CD4-positive, alpha-beta T cell treated with Interleukin-17A for 1 hour (primary cell): ENCODE results near the gene USP48.
"Not testable (repeated sequence)": the region's sequence is repeated elsewhere in the genome, so short reads cannot be mapped to it uniquely, and the experiment has no call there.

Experiments
- DNase-seq: peaks from one replicate; pipeline ENCODE4 v3.0.0-alpha.2; 2020

Gene USP48

DNA sequence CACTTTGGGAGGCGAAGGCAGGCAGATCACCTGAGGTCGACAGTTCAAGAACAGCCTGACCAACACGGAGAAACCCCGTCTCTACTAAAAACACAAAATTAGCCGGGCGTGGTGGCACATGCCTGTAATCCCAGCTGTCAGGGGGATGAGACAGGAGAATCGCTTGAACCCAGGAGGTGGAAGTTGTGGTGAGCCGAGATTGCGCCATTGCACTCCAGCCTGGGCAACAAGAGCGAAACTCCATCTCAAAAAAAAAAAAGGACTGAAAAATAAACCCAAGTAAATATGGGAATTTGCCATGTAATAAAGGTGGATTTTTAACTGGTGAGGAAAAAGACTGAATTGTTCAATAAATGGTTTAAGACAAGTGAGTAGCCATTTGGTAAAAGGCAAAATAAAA lies 11.3 kb downstream of the USP48 start:
- not testable (repeated sequence) for DNase-seq

DNA sequence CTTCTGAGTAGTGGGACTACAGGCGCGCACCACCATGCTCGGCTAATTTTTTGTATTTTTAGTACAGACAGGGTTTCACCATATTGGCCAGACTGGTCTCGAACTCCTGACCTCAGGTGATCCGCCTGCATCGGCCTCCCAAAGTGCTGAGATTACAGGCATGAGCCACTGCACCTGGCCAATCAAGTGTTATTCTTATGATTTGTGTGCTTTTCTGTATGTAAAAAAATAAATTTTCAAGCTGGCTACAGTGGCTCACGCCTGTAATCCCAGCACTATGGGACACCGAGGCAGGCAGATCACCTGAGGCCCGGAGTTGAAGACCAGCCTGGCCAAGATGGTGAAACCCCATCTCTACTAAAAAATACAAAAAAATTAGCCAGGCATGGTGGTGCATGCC lies 12.3 kb downstream of the USP48 start:
- DNase-seq = not testable (repeated sequence)

DNA sequence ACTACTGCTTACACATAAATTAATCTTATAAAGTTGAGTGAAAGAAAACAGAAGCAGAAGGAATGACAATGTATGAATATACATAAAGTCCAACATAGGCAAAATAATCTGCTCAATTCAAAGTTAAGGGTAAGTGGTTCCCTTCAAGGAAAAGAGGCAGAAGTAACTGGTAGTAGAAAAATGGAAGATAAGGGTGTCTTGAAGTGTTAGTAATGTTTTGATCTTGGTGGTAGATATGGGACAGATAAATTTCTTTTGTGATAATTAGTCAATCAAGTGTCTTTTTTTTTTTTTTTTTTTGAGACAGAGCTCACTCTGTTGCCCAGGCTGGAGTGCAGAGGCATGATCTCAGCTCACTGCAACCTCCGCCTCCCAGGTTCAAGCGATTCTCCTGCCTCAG lies 12.7 kb downstream of the USP48 start:
- DNase-seq = no peak

DNA sequence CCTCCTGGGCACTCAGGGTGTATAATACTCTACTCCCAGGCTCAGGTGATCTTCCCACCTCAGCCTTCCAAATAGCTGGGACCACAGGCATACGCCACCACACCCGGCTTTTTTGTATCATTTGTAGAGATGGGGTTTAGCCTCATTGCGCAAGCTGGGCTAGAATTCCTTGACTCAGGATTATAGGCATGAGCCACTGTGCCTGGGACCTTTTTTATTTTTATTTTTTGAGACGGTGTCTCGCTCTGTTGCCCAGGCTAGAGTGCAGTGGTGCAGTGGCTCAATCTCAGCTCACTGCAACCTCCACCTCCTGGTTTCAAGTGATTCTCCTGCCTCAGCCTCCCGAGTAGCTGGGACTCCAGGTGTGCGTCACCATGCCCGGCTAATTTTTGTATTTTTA lies 15.8 kb downstream of the USP48 start:
- DNase-seq = not testable (repeated sequence)

DNA sequence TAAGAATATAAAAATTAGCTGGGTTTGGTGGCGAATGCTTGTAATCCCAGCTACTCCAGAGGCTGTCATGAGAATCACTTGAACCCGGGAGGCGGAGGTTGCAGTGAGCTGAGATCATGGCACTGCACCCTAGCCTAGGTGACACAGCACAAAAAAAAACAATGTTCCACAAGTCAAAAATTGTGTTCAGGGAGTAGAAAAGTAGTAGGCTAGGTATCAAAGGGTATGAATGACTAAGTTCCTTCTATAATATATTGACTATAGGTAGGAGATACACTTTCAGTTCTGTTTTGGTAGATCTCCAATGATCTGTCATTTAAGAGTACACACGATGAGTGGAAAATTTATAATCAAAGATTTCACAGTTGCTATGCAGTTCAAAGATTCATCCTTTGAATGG lies 16.7 kb downstream of the USP48 start:
- DNase-seq = no peak

DNA sequence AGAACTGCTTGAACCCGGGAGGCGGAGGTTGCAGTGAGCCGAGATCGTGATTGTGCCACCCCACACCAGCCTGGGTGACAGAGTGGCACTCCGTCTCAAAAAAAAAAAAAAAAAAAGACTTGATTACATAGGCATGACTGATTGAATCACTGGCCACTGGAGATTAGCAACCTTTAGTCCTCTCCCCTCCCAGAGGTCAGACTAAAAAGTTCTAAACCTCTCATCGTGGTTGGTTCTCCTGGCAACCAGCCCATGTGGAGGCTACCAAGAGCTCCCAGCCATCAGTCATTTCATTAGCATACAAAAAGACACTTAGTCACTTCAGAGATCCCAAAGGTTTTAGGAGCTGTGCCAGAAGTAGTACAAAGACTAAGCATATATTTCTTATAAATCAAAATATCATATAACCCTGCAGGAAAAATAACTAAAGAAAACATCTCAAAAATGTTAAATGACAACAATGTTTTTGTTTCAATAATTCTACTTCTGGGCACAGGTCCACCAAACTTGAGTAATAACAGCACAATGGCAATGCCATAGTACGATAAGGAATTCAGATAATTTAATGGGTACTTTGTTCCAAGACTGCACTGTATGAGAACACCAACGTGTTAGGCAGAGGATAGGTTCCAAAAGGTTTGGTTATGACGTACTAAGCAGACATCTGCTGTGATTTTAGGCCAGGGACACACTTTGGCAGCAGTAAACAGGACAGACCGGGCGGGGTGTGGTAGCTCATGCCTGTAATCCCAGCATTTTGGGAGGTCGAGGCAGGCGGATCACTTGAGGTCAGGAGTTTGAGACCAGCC lies 18.1 kb downstream of the USP48 start:
- no peak for DNase-seq

DNA sequence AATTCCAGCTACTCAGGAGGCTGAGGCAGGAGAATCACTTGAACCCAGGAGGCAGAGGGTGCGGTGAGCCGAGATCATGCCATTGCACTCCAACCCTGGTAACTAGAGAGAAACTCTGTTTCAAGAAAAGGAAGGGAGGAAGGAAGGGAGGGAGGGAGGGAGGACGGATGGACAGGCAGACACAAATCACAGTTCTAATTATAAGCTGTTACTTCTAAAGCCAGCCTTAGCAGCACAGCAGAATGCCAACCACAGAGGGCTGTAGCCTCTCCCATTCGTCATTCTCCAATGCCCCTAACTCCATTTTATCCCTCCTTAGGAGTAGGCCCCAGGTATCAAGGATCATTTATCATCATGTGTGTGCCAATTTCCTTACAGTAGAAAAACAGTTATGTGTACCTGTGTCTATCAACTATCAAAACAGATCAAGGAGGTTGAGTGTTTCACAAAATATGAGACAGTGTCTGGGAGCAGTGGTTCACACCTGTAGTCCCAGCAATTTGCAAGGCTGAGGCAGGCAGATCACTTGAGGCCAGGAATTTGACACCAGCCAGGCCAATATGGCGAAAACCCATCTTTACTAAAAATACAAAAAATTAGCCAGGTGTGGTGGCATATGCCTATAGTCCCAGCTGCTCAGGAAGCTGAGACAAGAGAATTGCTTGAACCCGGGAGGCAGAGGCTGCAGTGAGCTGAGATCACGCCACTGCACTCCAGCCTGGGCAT lies 19.1 kb downstream of the USP48 start:
- no peak for DNase-seq

DNA sequence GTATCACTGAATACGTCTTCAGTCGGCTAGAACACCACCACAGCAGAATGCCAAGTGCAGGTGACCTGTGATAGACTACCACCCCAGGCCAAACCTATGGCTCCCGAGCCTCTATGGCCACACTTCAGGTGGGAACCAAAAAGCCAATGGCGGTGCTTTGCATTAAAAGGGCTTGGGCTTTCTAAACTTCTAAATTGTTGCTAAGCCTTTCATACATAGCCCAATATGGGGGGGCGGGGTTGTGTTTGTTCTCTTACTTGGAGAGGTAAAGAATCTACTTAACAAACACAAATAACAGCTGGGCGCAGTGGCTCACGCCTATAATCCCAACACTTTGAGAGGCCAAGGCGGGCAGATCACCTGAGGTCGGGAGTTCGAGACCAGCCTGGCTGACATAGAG lies 19.7 kb downstream of the USP48 start:
- no peak for DNase-seq

DNA sequence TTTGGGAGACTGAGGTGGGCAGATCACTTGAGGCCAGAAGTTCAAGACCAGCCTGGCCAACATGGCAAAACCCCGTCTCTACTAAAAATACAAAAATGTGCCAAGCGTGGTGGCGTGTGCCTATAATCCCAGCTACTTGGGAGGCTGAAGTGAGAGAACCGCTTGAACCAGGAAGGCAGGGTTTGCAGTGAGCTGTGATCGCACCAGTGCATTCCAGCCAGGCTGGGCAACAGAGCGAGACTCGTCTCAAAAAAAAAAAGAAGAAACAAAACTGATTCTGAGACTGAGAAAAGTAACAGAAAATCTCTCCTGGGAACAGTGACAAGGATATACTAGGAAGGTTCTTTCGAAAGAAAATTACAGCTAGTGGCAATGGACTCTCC lies 20.9 kb downstream of the USP48 start:
- no peak for DNase-seq

DNA sequence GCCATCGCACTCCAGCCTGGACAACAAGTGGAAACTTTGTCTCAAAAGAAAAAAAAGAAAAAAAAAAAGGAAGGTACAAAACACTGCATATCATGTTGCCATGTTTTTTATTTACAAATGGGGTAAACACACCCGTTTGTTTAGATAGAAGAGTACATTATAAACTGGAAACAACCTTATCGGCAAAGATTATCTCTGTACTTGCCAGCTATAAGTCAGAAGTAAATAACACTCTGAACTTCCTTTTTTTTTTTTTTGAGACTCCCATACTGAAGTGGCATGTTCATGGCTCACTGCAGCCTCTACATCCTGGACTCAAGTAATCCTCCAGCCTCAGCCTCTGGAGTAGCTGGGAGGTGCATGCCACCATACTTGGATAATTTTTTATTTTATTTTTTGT lies 21.9 kb downstream of the USP48 start:
- DNase-seq = no peak

DNA sequence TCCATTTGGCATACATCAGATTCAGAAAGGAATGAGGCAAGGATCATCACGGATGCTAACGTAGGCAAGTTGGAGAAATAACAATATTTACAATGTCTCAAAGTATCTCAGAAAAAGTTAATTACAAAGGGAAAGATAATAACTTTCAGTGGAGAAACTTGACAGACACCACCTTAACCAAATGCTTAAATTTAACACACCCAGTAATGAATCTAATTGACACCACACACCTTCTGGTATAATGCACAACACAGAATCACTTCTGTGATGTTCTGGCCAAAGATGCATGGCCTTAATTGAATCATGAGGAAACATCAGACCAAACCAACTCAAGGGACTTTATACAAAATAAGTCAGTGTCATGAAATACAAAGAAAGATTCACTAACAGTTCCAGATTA lies 23.1 kb downstream of the USP48 start:
- no peak for DNase-seq

DNA sequence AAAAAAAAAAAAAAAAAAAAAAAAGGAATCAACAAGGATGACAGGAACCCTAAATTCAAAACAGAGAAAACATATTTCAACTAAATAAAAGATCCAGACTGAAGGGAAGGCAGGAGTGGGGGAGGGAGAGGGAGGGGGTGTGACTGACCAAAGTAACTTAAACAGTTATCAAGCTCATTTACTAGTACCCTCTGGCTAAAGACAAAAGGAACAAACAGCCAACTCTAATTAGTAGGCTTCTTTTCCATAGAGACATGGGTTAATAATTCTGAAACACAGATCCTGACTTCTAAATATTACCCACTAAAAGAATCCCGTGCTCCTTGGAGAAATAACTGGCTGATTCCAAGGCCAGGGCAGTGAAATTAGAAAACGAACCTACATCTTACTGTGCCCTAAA lies 23.8 kb downstream of the USP48 start:
- no peak for DNase-seq

DNA sequence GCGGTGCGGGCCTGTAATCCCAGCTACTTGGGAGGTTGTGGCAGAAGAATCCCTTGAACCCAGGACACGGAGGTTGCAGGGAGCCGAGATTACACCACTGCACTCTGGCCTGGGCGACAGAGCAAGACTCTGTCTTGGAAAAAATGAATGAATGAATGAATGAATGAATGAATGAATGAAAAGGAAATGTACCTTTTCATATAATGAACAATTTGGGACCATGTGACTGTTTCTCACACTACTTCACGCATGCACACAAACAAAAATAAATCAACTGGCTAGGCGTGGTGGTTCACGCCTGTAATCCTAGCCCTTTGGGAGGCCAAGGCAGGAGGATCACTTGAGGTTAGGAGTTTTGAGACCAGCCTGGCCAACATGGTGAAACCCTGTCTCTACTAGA lies 24.3 kb downstream of the USP48 start:
- no peak for DNase-seq

DNA sequence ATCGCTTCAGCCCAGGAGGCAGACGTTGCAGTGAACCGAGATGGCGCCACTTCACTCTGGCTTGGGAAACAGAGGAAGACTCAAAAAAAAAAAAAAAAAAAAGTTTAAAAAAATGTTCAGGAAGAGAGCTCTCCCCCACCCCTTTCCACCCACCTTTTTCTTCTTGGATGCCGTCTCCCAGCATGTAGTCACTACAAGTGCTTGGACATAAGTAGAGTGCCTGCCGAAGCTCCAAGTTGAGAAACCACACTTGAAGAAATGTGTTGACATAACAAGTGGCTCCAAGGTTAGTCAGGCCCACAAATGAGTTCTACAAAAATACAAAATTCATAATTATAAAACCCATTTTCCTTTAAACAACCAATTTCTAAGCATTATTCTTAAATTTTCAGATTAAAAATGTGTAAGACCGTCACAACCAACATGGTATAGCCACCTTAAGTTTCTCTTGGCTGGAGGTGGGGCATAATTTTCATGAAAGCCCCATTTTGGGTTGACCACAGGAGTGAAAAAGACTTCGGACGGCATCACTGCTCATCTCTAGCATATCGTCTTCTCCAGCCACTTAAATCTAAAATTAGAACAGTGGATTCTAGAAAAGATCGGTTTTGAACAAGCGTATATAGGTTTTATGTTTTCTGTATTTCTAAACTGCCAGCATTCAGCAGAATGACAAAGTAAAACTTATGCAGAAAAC lies 26.4 kb downstream of the USP48 start:
- no peak for DNase-seq

DNA sequence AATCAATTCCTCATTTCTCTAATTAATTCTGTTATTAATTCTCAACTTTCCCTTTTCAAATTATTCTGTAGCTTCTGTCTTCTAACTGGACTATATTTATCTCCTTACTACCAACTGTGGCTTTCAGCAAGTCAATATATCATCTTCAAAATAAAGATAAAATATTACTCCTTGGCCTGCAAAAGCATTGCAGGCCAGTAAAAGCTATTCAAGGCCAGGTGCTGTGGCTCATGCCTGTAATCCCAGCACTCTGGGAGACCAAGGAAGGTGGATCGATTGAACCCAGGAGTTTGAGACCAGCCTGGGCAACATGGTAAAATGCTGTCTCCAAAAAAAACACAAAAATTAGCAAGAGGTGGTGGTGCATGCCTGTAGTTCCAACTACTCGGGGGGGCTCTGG lies 27.9 kb downstream of the USP48 start:
- DNase-seq = no peak

DNA sequence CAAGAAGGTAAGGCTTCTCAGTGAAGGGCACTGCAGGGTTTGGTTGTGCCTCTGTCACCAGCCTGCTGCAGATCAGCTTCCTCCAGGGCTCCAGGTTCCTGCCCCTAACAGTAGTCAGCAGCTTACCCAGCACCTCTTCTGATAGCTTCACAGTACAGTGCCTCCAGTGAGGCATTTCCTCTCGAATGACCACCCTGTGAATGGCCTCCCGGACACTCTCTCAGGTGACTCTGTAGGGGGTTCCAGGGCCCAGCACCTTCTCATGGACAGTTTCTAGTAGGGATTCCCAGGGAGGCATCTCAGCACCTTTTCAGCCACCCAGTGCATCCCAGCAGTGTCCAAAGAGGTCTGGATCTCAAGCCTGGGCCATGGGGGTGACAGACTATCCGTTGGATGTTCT lies 28.4 kb downstream of the USP48 start:
- no peak for DNase-seq

DNA sequence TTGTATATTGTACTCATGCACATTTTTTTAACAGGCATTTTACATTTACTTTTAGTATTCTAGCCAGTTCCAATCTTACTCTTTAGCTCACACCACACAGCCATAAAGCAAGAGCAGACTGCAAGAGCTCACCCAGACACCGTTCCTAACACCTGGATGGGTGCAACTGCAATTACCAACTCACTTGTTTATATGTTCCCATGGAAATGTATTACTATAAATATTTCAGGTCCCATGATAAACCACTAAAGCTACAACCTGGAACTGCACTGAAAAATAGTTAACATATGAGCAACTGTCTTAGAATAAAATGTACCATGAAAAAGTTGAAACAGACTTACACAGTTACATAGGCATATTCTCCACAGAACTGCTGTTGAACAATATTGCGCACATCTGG lies 30.8 kb downstream of the USP48 start:
- DNase-seq = no peak

DNA sequence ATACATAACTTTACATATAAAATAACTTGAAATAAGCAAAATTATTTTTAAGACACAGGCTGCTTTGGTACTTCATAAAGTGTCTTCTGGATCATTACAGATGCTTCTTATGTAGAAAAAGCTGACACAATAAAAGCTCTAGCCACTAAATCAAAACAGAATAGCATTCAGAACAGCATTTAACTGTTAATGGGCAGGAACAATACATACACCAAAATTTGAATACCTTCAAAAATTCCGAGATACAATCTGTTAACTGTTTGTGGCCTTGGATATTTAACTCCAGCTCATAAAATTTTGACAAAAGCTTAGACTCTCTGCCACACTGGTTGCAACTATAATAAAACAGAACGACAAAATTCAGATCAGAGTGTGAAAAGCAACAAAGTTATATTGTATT lies 31.7 kb downstream of the USP48 start:
- no peak for DNase-seq

DNA sequence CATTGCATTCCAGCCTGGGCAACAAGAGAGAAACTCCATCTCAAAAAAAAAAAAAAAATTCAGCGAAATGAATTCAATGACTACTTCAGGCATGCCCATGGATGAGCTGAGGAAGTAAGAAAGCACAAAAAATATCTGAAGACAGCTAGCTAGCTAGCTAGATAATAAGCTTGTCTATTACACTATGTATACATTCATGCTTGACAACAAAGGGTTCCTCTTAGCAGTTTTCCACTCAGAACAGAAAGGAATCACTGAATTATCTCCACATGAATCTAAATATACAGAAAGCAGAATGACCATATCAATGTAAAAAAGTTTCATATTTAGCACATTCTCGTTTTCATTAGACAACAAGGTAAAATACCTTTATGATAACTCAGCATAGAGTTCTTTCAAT lies 32.1 kb downstream of the USP48 start:
- no peak for DNase-seq

DNA sequence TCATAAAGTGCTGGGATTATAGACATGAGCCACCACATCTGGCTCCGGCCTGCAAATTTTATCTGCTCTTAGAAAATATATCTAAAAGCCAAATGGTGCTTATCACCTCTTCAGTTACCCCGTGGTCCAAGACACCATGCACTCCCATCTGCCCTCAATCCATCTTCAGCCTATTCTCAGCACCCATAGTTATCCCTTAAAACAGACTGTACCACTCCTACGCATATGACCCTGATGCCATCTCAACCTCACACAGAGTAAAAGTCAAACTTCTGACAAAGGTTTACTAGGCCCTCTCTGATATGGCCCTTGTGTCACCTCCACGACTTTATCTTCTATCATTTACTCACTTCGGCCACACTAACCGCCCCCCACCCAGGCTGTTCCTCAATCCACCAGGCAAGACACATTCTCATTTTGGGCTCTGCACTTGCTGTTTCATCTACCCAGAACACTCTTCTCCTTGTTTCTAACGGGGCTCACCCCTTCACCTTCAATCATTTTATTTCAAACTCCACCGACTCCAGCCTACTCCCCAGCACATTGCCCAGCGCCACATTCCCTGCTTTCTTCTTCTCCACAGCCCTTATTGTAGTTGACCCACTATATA lies 33.0 kb downstream of the USP48 start:
- DNase-seq = no peak

DNA sequence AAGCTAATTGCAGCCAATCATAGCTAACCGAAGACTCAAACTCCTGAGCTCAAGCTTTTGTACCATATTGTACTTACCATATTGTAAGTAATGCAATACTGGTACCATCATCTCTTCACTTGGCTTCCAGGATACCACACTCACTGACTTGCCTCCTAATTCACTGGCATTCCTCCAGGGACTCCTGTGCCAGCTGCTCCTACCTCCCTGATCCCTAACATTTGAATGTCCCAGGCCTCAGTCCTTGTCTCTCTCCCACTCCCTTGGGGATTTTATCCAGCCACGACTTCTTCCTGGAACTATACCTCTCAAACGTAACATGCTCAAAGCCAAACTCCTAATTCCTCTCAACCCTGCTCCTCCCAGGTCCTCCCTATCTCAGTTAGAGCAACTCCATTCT lies 33.8 kb downstream of the USP48 start:
- no peak for DNase-seq

DNA sequence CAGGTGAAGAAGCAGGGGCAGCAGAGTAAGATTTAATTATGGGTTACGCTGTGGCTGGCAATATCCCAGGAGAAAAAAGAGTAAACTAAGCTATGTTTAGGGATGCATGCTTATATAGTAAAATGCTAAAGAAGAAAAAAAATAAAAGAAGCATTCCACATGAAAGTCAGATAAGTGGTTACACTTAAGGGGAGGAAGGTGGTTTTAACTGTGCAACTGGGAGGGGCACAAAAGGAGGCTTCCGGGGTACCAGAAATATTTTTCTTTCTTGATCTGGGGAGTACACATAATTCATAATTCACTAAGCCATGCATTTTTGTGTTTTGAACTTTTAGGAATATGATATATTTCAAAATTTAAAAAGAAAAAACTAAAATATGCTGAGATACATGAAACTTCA lies 39.5 kb downstream of the USP48 start:
- DNase-seq = no peak

DNA sequence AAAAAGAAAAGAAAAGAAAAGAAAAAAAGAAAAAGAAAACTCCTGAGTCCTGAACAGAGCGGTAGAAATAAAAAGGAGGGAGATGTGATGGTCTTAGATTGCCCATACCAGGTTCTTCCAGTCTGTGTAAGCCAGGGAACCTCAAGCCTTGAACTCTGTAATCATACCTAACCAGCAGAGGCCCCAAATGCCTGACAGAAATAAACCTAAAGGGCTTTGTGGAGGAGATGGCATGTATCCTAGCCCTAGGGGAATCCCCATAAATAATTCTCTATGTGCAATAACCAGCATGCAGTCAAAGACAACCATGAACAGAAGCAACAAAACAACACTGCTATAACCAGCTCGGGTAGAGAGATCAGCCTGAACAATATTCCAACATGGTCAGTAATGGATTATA lies 40.4 kb downstream of the USP48 start:
- DNase-seq = no peak

DNA sequence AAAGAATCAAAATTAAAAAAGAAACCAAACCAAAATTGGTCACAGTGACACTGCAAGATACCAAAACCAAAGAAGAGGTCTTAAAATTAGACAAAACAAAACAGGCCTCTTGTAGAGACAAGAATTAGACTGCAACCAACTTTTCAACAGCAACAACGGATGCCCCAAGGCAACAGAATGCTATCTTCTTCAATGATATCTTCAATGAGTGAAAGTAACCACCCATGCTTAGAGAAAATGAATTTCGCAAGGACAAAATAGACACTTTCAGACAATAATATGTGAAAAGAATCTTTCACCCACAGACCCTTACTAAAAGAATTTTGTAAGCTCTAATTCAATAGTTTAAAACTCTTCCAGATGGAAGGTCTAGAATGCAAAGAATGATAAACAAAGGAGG lies 41.7 kb downstream of the USP48 start:
- no peak for DNase-seq
